ENCODE data around the gene CYB561D1.
"Not testable (repeated sequence)": the region's sequence is repeated elsewhere in the genome, so short reads cannot be mapped to it uniquely, and the experiment has no call there.

Gene CYB561D1

GRCh38 chr1:109493805-109494539 lies at the start of gene CYB561D1:
CYB561D1 (plus strand) TSS chr1:109494094; CDS start chr1:109494140, 46 bp downstream.
- DNase-seq (ENCODE audit: low spot score), result peak; percentile 80

GRCh38 chr1:109444346-109444745 lies 49.5 kb upstream of the CYB561D1 start:
- DNase-seq (ENCODE audit: low spot score), result no peak

- DNase-seq (ENCODE audit: low spot score), result not testable (repeated sequence)
Measured at GRCh38 chr1:109445949-109446695, 47.8 kb upstream of the CYB561D1 start.

- no peak for DNase-seq (ENCODE audit: low spot score)
Measured at GRCh38 chr1:109447524-109447923, 46.4 kb upstream of the CYB561D1 start.

- DNase-seq (ENCODE audit: low spot score), result no peak
Measured at GRCh38 chr1:109454497-109455133, 39.3 kb upstream of the CYB561D1 start.

GRCh38 chr1:109457819-109458218 lies 36.1 kb upstream of the CYB561D1 start:
- DNase-seq (ENCODE audit: low spot score), result no peak

- no peak for DNase-seq (ENCODE audit: low spot score)
Measured at GRCh38 chr1:109466125-109466451, 27.8 kb upstream of the CYB561D1 start.

- no peak for DNase-seq (ENCODE audit: low spot score)
Measured at GRCh38 chr1:109466452-109467300, 27.2 kb upstream of the CYB561D1 start, which contains the start of gene SYPL2. SYPL2 (plus strand) TSS chr1:109466546; CDS start chr1:109466844, 298 bp downstream.

GRCh38 chr1:109467301-109467777 lies 26.6 kb upstream of the CYB561D1 start:
- no peak for DNase-seq (ENCODE audit: low spot score)

GRCh38 chr1:109468061-109468460 lies 25.8 kb upstream of the CYB561D1 start:
- no peak for DNase-seq (ENCODE audit: low spot score)

GRCh38 chr1:109468903-109469302 lies 25.0 kb upstream of the CYB561D1 start:
- DNase-seq (ENCODE audit: low spot score), result no peak

- DNase-seq (ENCODE audit: low spot score), result no peak
Measured at GRCh38 chr1:109470245-109470644, 23.6 kb upstream of the CYB561D1 start.

GRCh38 chr1:109472779-109473178 lies 21.1 kb upstream of the CYB561D1 start:
- no peak for DNase-seq (ENCODE audit: low spot score)

GRCh38 chr1:109473284-109474057 lies 20.4 kb upstream of the CYB561D1 start:
- DNase-seq (ENCODE audit: low spot score), result not testable (repeated sequence)

- DNase-seq (ENCODE audit: low spot score), result no peak
Measured at GRCh38 chr1:109474697-109475096, 19.2 kb upstream of the CYB561D1 start.

- DNase-seq (ENCODE audit: low spot score), result no peak
Measured at GRCh38 chr1:109475261-109475660, 18.6 kb upstream of the CYB561D1 start.

- DNase-seq (ENCODE audit: low spot score), result no peak
Measured at GRCh38 chr1:109476825-109477224, 17.1 kb upstream of the CYB561D1 start.

- no peak for DNase-seq (ENCODE audit: low spot score)
Measured at GRCh38 chr1:109477821-109478220, 16.1 kb upstream of the CYB561D1 start.

- DNase-seq (ENCODE audit: low spot score), result no peak
Measured at GRCh38 chr1:109478806-109479205, 15.1 kb upstream of the CYB561D1 start.

- DNase-seq (ENCODE audit: low spot score), result no peak
Measured at GRCh38 chr1:109479311-109479710, 14.6 kb upstream of the CYB561D1 start.

GRCh38 chr1:109479901-109480300 lies 14.0 kb upstream of the CYB561D1 start:
- DNase-seq (ENCODE audit: low spot score), result no peak
